ENCODE data around the gene AGAP1.
"Not testable (repeated sequence)": the region's sequence is repeated elsewhere in the genome, so short reads cannot be mapped to it uniquely, and the experiment has no call there.

Gene AGAP1

GRCh38 chr2:235944591-235944990 lies 450.7 kb downstream of the AGAP1 start:
- no peak for DNase-seq (ENCODE audit: low read depth in 2 of 2)

GRCh38 chr2:235945608-235946140 lies 451.8 kb downstream of the AGAP1 start:
- no peak for DNase-seq (ENCODE audit: low read depth in 2 of 2)

GRCh38 chr2:235946590-235946989 lies 452.7 kb downstream of the AGAP1 start:
- no peak for DNase-seq (ENCODE audit: low read depth in 2 of 2)

- not testable (repeated sequence) for DNase-seq (ENCODE audit: low read depth in 2 of 2)
These were observed 453.2 kb downstream of the AGAP1 start for GRCh38 chr2:235947055-235947454.

- no peak for DNase-seq (ENCODE audit: low read depth in 2 of 2)
These were observed 456.0 kb downstream of the AGAP1 start for GRCh38 chr2:235949567-235950472.

GRCh38 chr2:235950473-235950809 lies 456.6 kb downstream of the AGAP1 start:
- DNase-seq (ENCODE audit: low read depth in 2 of 2), result no peak

- DNase-seq (ENCODE audit: low read depth in 2 of 2), result no peak
These were observed 457.6 kb downstream of the AGAP1 start for GRCh38 chr2:235951493-235951892.

- DNase-seq (ENCODE audit: low read depth in 2 of 2), result no peak
These were observed 458.1 kb downstream of the AGAP1 start for GRCh38 chr2:235951982-235952381.

GRCh38 chr2:235952714-235953113 lies 458.9 kb downstream of the AGAP1 start:
- DNase-seq (ENCODE audit: low read depth in 2 of 2), result no peak

- DNase-seq (ENCODE audit: low read depth in 2 of 2), result no peak
These were observed 460.4 kb downstream of the AGAP1 start for GRCh38 chr2:235954281-235954680.

- DNase-seq (ENCODE audit: low read depth in 2 of 2), result no peak
These were observed 461.1 kb downstream of the AGAP1 start for GRCh38 chr2:235954888-235955480.

- DNase-seq (ENCODE audit: low read depth in 2 of 2), result no peak
These were observed 461.8 kb downstream of the AGAP1 start for GRCh38 chr2:235955664-235956063.

GRCh38 chr2:235956281-235956970 lies 462.6 kb downstream of the AGAP1 start:
- no peak for DNase-seq (ENCODE audit: low read depth in 2 of 2)

- DNase-seq (ENCODE audit: low read depth in 2 of 2), result no peak
These were observed 463.4 kb downstream of the AGAP1 start for GRCh38 chr2:235957251-235957650.

- no peak for DNase-seq (ENCODE audit: low read depth in 2 of 2)
These were observed 464.5 kb downstream of the AGAP1 start for GRCh38 chr2:235958221-235958930.

- no peak for DNase-seq (ENCODE audit: low read depth in 2 of 2)
These were observed 465.1 kb downstream of the AGAP1 start for GRCh38 chr2:235958931-235959410.

- no peak for DNase-seq (ENCODE audit: low read depth in 2 of 2)
These were observed 466.3 kb downstream of the AGAP1 start for GRCh38 chr2:235960011-235960715.

GRCh38 chr2:235960716-235961640 lies 467.1 kb downstream of the AGAP1 start:
- DNase-seq (ENCODE audit: low read depth in 2 of 2), result no peak

- no peak for DNase-seq (ENCODE audit: low read depth in 2 of 2)
These were observed 467.9 kb downstream of the AGAP1 start for GRCh38 chr2:235961711-235962110.
